ENCODE results near the gene PLPPR4.

The PLPPR4 gene

GRCh38 chr1:99348397-99349132 is 84.3 kb downstream of the PLPPR4 start:
- DNase-seq (ENCODE audit: low spot score): no peak

- no peak for DNase-seq (ENCODE audit: low spot score)
Observed at GRCh38 chr1:99352821-99353220, 88.5 kb downstream of the PLPPR4 start.

DNA sequence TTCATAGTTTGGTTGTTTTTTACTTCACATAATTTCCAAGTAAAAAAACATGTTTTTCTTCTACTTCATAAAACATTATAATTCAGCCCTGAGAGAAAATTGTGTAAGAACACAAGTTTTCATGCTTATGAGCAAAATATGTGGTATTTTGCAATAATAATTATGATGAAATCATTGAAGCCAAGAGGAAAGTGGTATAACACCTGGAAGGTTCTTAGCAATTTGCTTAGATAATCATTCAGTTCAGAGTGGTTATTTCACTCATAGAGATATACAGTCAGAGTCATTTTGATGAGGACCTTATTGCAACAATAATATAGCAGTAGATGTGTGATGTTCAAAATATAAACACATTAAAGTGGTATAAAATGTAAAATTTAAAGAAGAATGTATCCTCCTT is 94.5 kb downstream of the PLPPR4 start:
- no peak for DNase-seq (ENCODE audit: low spot score)

Data from globus pallidus (tissue), 1 donor.